ENCODE results near the gene PPM1L. TPM values are rescaled to one million over a fixed set of nuclear protein-coding genes. Genes with fewer than 3 reads are reported as not detected.

PPM1L gene
- total RNA-seq, 1 experiment from 2014 or later = 7.3 TPM

DNA sequence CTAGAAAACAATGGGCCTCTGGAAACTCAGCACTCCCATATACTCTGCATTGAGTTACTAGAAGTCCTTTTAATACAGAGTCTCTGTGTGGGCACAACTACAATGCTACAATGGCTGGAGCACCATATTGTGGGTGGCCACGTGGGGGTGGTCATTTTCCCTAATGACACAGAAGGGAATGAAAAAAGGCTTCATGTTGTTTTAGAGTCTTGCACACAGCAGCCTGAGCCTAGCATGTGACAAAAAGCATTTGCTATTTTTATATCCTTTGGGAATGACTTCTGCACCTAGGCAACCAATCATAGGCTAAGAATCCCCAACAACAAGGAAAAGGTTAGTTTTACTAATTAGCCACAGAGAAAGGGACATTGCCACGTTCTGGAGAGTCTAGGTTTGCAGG lies 120.6 kb downstream of the PPM1L start:
- Histone ChIP-seq H3K4me2 (ENCODE audit: insufficient read depth, insufficient read length, low read length) (no peak overlapping the region), H3K4ac (ENCODE audit: low read depth, low read length) (no peak overlapping the region), H4K91ac (ENCODE audit: insufficient read length, low read depth, low read length) (no peak overlapping the region), H3K79me1 (ENCODE audit: insufficient read depth, low read depth, low read length, poor library complexity, severe bottlenecking) (no peaks in the 10 kb centered on the region), H4K8ac (replicated peaks; ENCODE audit: insufficient read length, low read depth, low read length) (no peak overlapping the region), H3K56ac (ENCODE audit: insufficient read length, low read depth, low read length) (no peak overlapping the region), H3K27me3 (ENCODE audit: insufficient read depth, low read length) (no peaks in the 10 kb centered on the region), H3K9ac (ENCODE audit: extremely low read depth, insufficient read length, low read length) (no peak overlapping the region), H2BK20ac (ENCODE audit: low read depth, low read length, poor library complexity, severe bottlenecking) (no peak overlapping the region), H3T11ph (ENCODE audit: low read length) (no peak overlapping the region), H2AFZ (ENCODE audit: low read length) (no peak overlapping the region), H2BK5ac (ENCODE audit: insufficient read length, low read length) (no peak overlapping the region), H2BK120ac (ENCODE audit: low read depth, low read length, poor library complexity, severe bottlenecking) (no peak overlapping the region), H3K4me1 (ENCODE audit: insufficient read depth, low read length) (no peaks in the 10 kb centered on the region; the same call in 1 of the 2 replicates), H3K18ac (ENCODE audit: insufficient read length, low read depth, low read length) (no peak overlapping the region), H3K23me2 (ENCODE audit: insufficient read length, low read depth, low read length, poor library complexity, severe bottlenecking) (no peaks in the 10 kb centered on the region), H4K5ac (ENCODE audit: insufficient read length, low read depth, low read length) (no peak overlapping the region), H3K9me3 (ENCODE audit: control insufficient read depth, low read depth, low read length) (no peaks in the 10 kb centered on the region), H3K79me2 (ENCODE audit: insufficient read depth, low read length) (no peaks in the 10 kb centered on the region), H3K27ac (ENCODE audit: insufficient read length, low read depth, low read length) (no peak overlapping the region), H3K23ac (ENCODE audit: insufficient read length, low read depth, low read length) (no peak overlapping the region), H2BK15ac (ENCODE audit: low read depth, low read length) (no peak overlapping the region), H2AK5ac (ENCODE audit: insufficient read length, low read length) (no peak overlapping the region), H3K14ac (ENCODE audit: insufficient read depth, low read length) (no peak overlapping the region), H2BK12ac (ENCODE audit: insufficient read length, low read depth, low read length) (no peak overlapping the region), H4K20me1 (ENCODE audit: control insufficient read depth, insufficient read depth, insufficient read length) (no peaks in the 10 kb centered on the region)
- Mint-ChIP-seq H3K27ac (no peak overlapping the region), H3K4me1 (no peaks in the 10 kb centered on the region), H3K4me3 (no peak overlapping the region), H3K27me3 (ENCODE audit: low read depth) (no peaks in the 10 kb centered on the region), H3K36me3 (ENCODE audit: insufficient read depth in 1 of 3, low read depth in 3 of 3) (no peaks in the 10 kb centered on the region), H3K9me3 (no peaks in the 10 kb centered on the region; a peak in 2 of 5 replicates)
- no peak for DNase-seq
- TF ChIP-seq, protein P1, sequence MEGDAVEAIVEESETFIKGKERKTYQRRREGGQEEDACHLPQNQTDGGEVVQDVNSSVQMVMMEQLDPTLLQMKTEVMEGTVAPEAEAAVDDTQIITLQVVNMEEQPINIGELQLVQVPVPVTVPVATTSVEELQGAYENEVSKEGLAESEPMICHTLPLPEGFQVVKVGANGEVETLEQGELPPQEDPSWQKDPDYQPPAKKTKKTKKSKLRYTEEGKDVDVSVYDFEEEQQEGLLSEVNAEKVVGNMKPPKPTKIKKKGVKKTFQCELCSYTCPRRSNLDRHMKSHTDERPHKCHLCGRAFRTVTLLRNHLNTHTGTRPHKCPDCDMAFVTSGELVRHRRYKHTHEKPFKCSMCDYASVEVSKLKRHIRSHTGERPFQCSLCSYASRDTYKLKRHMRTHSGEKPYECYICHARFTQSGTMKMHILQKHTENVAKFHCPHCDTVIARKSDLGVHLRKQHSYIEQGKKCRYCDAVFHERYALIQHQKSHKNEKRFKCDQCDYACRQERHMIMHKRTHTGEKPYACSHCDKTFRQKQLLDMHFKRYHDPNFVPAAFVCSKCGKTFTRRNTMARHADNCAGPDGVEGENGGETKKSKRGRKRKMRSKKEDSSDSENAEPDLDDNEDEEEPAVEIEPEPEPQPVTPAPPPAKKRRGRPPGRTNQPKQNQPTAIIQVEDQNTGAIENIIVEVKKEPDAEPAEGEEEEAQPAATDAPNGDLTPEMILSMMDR (conservative IDR thresholded peaks at IDR 0.05) = no peak
- no CpG with 5 or more reads among the region's 2 CpGs for WGBS (ENCODE audit: extremely low coverage, insufficient read length, low lambda C conversion rate)
